Astrocyte (in vitro differentiated cells and primary cell): ENCODE data around the gene ACBD3. TPM values are rescaled to one million over a fixed set of nuclear protein-coding genes. Genes with fewer than 3 reads are reported as not detected.

ENCODE experiments used
- DNase-seq: peaks from one replicate; pipeline ENCODE4 v3.0.0-alpha.2; 2010; ENCODE audit warnings: low read depth
- FAIRE-seq: peaks from 2 replicates; lab custom pipeline; 2011; peaks lifted over from hg19 to GRCh38; lab: Jason Lieb, UNC
- H2AFZ ChIP-seq: 2 replicates; pipeline ENCODE4 v1.6.0; 2012; ENCODE audit warnings: low read depth, low read length, inconsistent platforms
- H3K27ac ChIP-seq: 2 replicates; pipeline ENCODE4 v1.5.1; 2011; ENCODE audit warnings: low read depth, low read length, inconsistent platforms
- H3K27me3 ChIP-seq: 2 replicates; pipeline ENCODE4 v1.6.0; 2011; ENCODE audit warnings: low read length, inconsistent platforms; ENCODE audit not compliant: insufficient read depth
- H3K36me3 ChIP-seq: 2 replicates; pipeline ENCODE4 v1.5.1; 2011; ENCODE audit warnings: low read length, inconsistent platforms; ENCODE audit not compliant: insufficient read depth
- H3K4me1 ChIP-seq: 2 replicates; pipeline ENCODE4 v1.5.1; 2011; ENCODE audit warnings: low read length, inconsistent platforms; ENCODE audit not compliant: insufficient read depth
- H3K4me2 ChIP-seq: 2 replicates; pipeline ENCODE4 v1.6.0; 2012; ENCODE audit warnings: low read length, inconsistent platforms
- H3K4me3 ChIP-seq: 2 replicates; pipeline ENCODE4 v1.5.1; 2011; ENCODE audit warnings: low read depth, mild to moderate bottlenecking, low read length, inconsistent platforms; ENCODE audit not compliant: insufficient read depth
- H3K79me2 ChIP-seq: 2 replicates; pipeline ENCODE4 v1.6.0; 2012; ENCODE audit warnings: mild to moderate bottlenecking, low read length, inconsistent platforms; ENCODE audit not compliant: insufficient read depth
- H3K9ac ChIP-seq: 2 replicates; pipeline ENCODE4 v1.6.0; 2012; ENCODE audit warnings: mild to moderate bottlenecking, low read length, inconsistent platforms
- H3K9me3 ChIP-seq: 2 replicates; pipeline ENCODE4 v1.5.1; 2012; ENCODE audit warnings: low read depth, mild to moderate bottlenecking, low read length, inconsistent platforms; ENCODE audit not compliant: insufficient read depth
- H4K20me1 ChIP-seq: 2 replicates; pipeline ENCODE4 v1.6.0; 2012; ENCODE audit warnings: low read length, inconsistent platforms; ENCODE audit not compliant: insufficient read depth
- H3K27ac Mint-ChIP-seq: one replicate; pipeline ENCODE4 v1.8.0; 2021; ENCODE audit warnings: mild to moderate bottlenecking, mixed read lengths; ENCODE audit not compliant: unreplicated experiment
- H3K27me3 Mint-ChIP-seq: one replicate; pipeline ENCODE4 v1.8.0; 2021; ENCODE audit warnings: low read depth, mixed read lengths; ENCODE audit not compliant: unreplicated experiment
- H3K36me3 Mint-ChIP-seq: one replicate; pipeline ENCODE4 v1.8.0; 2021; ENCODE audit warnings: low read depth, mixed read lengths; ENCODE audit not compliant: unreplicated experiment
- H3K4me1 Mint-ChIP-seq: one replicate; pipeline ENCODE4 v1.8.0; 2021; ENCODE audit warnings: low read depth, mixed read lengths; ENCODE audit not compliant: unreplicated experiment
- H3K4me3 Mint-ChIP-seq: one replicate; pipeline ENCODE4 v1.8.0; 2021; ENCODE audit warnings: mild to moderate bottlenecking, moderate library complexity, mixed read lengths; ENCODE audit not compliant: unreplicated experiment
- H3K9me3 Mint-ChIP-seq: one replicate; pipeline ENCODE4 v1.8.0; 2021; ENCODE audit warnings: mild to moderate bottlenecking, mixed read lengths; ENCODE audit not compliant: unreplicated experiment
- CTCF ChIP-seq: IDR thresholded peaks from 2 replicates; pipeline ENCODE4 v1.5.1; 2011; ENCODE audit warnings: low read depth, mild to moderate bottlenecking, inconsistent platforms, low read length, moderate library complexity; ENCODE audit not compliant: insufficient read depth
- EZH2 ChIP-seq: IDR thresholded peaks from 2 replicates; pipeline ENCODE4 v1.6.1; 2012; ENCODE audit warnings: mild to moderate bottlenecking, low read length, inconsistent platforms; ENCODE audit not compliant: insufficient read depth
- total RNA-seq: library from RNA; stranded (reverse); gene quantifications from 2 replicates; pipeline ENCODE4 v1.2.1, GENCODE V29; 2021

ACBD3 gene
- total RNA-seq, 1 donor from 2014 or later: 66.7 TPM

GRCh38 chr1:226128487-226129075 lies 58.0 kb downstream of the ACBD3 start:
- Mint-ChIP-seq H3K4me1 (peaks cover 12% of the 10 kb centered on the region), H3K27ac (peak overlapping the region; percentile 36), H3K27me3 (peaks cover 8% of the 10 kb centered on the region), H3K9me3 (no peaks in the 10 kb centered on the region), H3K36me3 (no peaks in the 10 kb centered on the region), H3K4me3 (peak overlapping the region; percentile 31)
- TF ChIP-seq CTCF: no peak
- TF ChIP-seq EZH2: no peak
- Histone ChIP-seq H4K20me1 (no peaks in the 10 kb centered on the region), H3K9ac (no peak overlapping the region), H3K4me3 (no peak overlapping the region), H3K4me1 (peaks cover 7% of the 10 kb centered on the region), H3K9me3 (no peaks in the 10 kb centered on the region), H2AFZ (no peak overlapping the region), H3K36me3 (no peaks in the 10 kb centered on the region), H3K27me3 (no peaks in the 10 kb centered on the region), H3K79me2 (no peaks in the 10 kb centered on the region), H3K27ac (no peak overlapping the region), H3K4me2 (peak overlapping the region; percentile 36)
- no peak for FAIRE-seq
- peak; percentile 56 for DNase-seq

DNA sequence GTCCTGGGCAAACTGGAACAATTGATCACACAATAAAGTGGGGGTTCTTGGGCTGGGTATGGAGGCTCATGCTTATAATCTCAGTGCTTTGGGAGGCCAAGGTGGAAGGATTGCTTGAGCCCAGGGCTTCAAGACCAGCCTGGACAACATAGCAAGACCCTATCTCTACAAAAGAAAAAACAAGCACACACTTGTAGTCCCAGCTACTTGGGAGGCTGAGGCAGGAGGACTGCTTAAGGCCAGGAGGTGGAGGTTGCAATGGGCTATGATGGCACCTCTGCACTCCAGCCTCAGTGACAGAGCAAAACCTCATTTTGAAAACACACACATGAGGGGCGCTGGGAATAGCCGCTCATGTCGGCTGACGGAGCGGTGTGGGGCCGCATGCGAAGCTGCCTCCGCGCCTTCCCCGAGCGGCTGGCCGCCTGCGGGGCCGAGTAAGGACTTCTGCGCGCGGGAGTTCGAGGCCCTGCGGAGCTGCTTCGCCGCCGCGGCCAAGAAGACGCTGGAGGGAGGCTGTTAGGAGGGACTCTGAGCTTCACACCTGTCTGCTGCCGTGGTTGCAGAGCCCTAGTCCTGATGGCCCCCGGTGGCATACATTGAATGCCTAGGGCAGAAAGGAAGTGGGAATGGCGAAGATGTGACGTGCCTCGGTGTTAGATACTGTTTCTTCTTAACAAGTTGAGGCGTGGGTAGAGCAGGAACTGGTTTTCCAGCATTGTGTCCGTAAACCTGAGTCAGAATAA lies 59.5 kb downstream of the ACBD3 start:
- Histone ChIP-seq H3K9me3 (no peaks in the 10 kb centered on the region), H2AFZ (no peak overlapping the region), H3K4me3 (no peak overlapping the region), H3K4me2 (no peak overlapping the region), H3K27me3 (no peaks in the 10 kb centered on the region), H3K36me3 (no peaks in the 10 kb centered on the region), H3K4me1 (peaks cover 12% of the 10 kb centered on the region), H3K79me2 (no peaks in the 10 kb centered on the region), H3K27ac (no peak overlapping the region), H3K9ac (no peak overlapping the region), H4K20me1 (no peaks in the 10 kb centered on the region)
- no peak overlapping the region for H3K27ac Mint-ChIP-seq
- peaks cover 14% of the 10 kb centered on the region for H3K4me1 Mint-ChIP-seq
- H3K4me3 Mint-ChIP-seq: no peak overlapping the region
- H3K27me3 Mint-ChIP-seq: peaks cover 5% of the 10 kb centered on the region
- DNase-seq: no peak
- FAIRE-seq: no peak
- H3K36me3 Mint-ChIP-seq: no peaks in the 10 kb centered on the region
- H3K9me3 Mint-ChIP-seq: no peaks in the 10 kb centered on the region
- TF ChIP-seq CTCF (no peak), EZH2 (no peak)

DNA sequence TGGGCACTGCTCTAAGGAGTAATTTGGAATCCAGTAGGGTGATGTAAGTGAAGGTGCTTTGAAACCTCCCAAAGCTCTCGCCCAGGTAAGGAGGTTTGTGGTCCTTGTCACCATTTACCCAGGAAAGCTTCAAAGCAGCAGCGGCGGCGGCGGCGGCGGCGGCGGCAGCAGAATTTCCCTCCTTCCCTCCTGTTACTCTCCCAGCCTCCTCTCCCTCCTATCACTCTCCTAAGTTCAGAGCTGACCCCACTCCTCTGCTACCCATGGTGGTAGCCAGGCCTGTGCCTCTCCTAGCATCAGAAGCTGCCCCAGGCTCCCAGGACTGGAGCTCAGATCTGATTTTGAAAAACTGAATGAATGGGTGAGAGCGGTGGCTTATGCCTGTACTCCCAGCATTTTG lies 60.7 kb downstream of the ACBD3 start:
- Histone ChIP-seq H4K20me1 (no peaks in the 10 kb centered on the region), H3K9ac (no peak overlapping the region), H3K4me2 (no peak overlapping the region), H3K4me3 (no peak overlapping the region), H3K79me2 (no peaks in the 10 kb centered on the region), H2AFZ (no peak overlapping the region), H3K27me3 (no peaks in the 10 kb centered on the region), H3K36me3 (no peaks in the 10 kb centered on the region), H3K9me3 (no peaks in the 10 kb centered on the region), H3K4me1 (peaks cover 13% of the 10 kb centered on the region), H3K27ac (no peak overlapping the region)
- DNase-seq (no peak), FAIRE-seq (no peak)
- H3K36me3 Mint-ChIP-seq: no peaks in the 10 kb centered on the region
- TF ChIP-seq EZH2 (no peak), CTCF (no peak)
- no peak overlapping the region for H3K4me3 Mint-ChIP-seq
- no peaks in the 10 kb centered on the region for H3K9me3 Mint-ChIP-seq
- H3K27me3 Mint-ChIP-seq: peaks cover 5% of the 10 kb centered on the region
- no peak overlapping the region for H3K27ac Mint-ChIP-seq
- H3K4me1 Mint-ChIP-seq: peaks cover 14% of the 10 kb centered on the region
